OCI-LY7 (cell line): ENCODE data around the gene DIP2C. TPM values are rescaled to one million over a fixed set of nuclear protein-coding genes. Genes with fewer than 3 reads are reported as not detected.

Experiments
- BruUV-seq: library from RNA; stranded (reverse); fragments of 400-500 nt; replicated peaks from 2 replicates; lab custom pipeline; 2021; lab: Mats Ljungman, UMichigan
- CTCF ChIA-PET: fragments of 300-600 bp; sonication (Branson Sonifier 250); formaldehyde crosslinking; loops from one replicate; lab custom pipeline; 2022; ENCODE audit warnings: antibody characterized with exemption; ENCODE audit not compliant: unreplicated experiment; lab: Charles Lee
- POLR2A ChIA-PET: fragments of 300-600 bp; sonication (Branson Sonifier 250); formaldehyde crosslinking; loops from one replicate; lab custom pipeline; 2022; ENCODE audit warnings: antibody characterized with exemption; lab: Charles Lee
- DNase-seq: peaks from one replicate; pipeline ENCODE4 v3.0.0-alpha.2; 2015; ENCODE audit warnings: low spot score
- H2AFZ ChIP-seq: fragments of 200-600 bp; sonication (generic), shearing (Covaris generic); 2 replicates; pipeline ENCODE4 v1.6.1; 2014; ENCODE audit warnings: mild to moderate bottlenecking, antibody characterized with exemption, low read length, moderate library complexity
- H3K27ac ChIP-seq: fragments of 200-600 bp; sonication (generic); 2 replicates; pipeline ENCODE4 v1.5.1; 2014; ENCODE audit warnings: mixed run types, low read depth, mild to moderate bottlenecking, moderate library complexity, low read length, inconsistent platforms; ENCODE audit not compliant: poor library complexity, severe bottlenecking
- H3K36me3 ChIP-seq: fragments of 200-600 bp; sonication (generic); 2 replicates; pipeline ENCODE4 v1.6.1; 2014; ENCODE audit warnings: mild to moderate bottlenecking, antibody characterized with exemption, low read length, moderate library complexity, mixed read lengths; ENCODE audit not compliant: insufficient read depth
- H3K4me1 ChIP-seq: fragments of 200-600 bp; sonication (generic); 2 replicates; pipeline ENCODE4 v1.5.1; 2014; ENCODE audit warnings: mild to moderate bottlenecking, low read length; ENCODE audit not compliant: insufficient read depth, poor library complexity, severe bottlenecking
- H3K4me2 ChIP-seq: fragments of 200-600 bp; sonication (generic); 2 replicates; pipeline ENCODE4 v1.6.1; 2014; ENCODE audit warnings: mild to moderate bottlenecking, low read length
- H3K4me3 ChIP-seq: fragments of 200-600 bp; sonication (generic); 2 replicates; pipeline ENCODE4 v1.5.1; 2014; ENCODE audit warnings: mild to moderate bottlenecking, low read depth, low read length; ENCODE audit not compliant: poor library complexity, severe bottlenecking
- H3K79me2 ChIP-seq: fragments of 200-600 bp; sonication (generic); 2 replicates; pipeline ENCODE4 v1.6.1; 2016; ENCODE audit warnings: low read depth, mild to moderate bottlenecking, low read length, moderate library complexity, mixed read lengths; ENCODE audit not compliant: insufficient read depth
- H3K9me2 ChIP-seq: fragments of 200-600 bp; sonication (generic); 2 replicates; pipeline ENCODE4 v1.6.1; 2016; ENCODE audit warnings: mild to moderate bottlenecking, low read length, mixed read lengths; ENCODE audit not compliant: insufficient read depth
- H3K9me3 ChIP-seq: fragments of 200-600 bp; sonication (generic); 2 replicates; pipeline ENCODE4 v1.6.1; 2014; ENCODE audit warnings: mild to moderate bottlenecking, mixed run types, low read length, mixed read lengths
- H4K20me1 ChIP-seq: fragments of 200-600 bp; sonication (generic); 2 replicates; pipeline ENCODE4 v1.6.1; 2014; ENCODE audit warnings: mild to moderate bottlenecking, antibody characterized with exemption, low read length, moderate library complexity, mixed read lengths; ENCODE audit not compliant: insufficient read depth
- CTCF ChIP-seq: fragments of 200-600 bp; sonication (generic); conservative IDR thresholded peaks from 2 replicates; pipeline ENCODE4 v1.5.1; 2014; ENCODE audit warnings: mild to moderate bottlenecking, antibody characterized with exemption, low read length, moderate library complexity, mixed read lengths
- EZH2phosphoT487 ChIP-seq: fragments of 200-600 bp; sonication (generic); IDR thresholded peaks from 2 replicates; pipeline ENCODE4 v1.6.1; 2018; ENCODE audit warnings: low read depth, borderline replicate concordance, mild to moderate bottlenecking, mixed run types, antibody characterized with exemption, low read length, moderate library complexity, mixed read lengths
- intact Hi-C: fragments of 100-400 bp; cut with micrococcal nuclease; formaldehyde crosslinking; loops from one replicate; pipeline ENCODE4 v1.10.0; 2022; ENCODE audit not compliant: unreplicated experiment
- total RNA-seq, 2 experiments: library from RNA; depleted of rRNA in 1 of 2; stranded (reverse); fragments of >200 nt in 1 of 2; shearing (Covaris generic) in 1 of 2; gene quantifications; 2 replicates each; pipeline ENCODE4 v1.2.3, GENCODE V29; 2014 to 2022

Gene DIP2C
- total RNA-seq, 2 experiments from 2014 or later = 10.9 to 29.5 TPM

GRCh38 chr10:536935-537334 is 152.5 kb downstream of the DIP2C start:
- H3K36me3 ChIP-seq = no peaks in the 10 kb centered on the region
- ChIA-PET POLR2A (no interaction called here), CTCF (interaction anchor here (1.4 kb wide), 1 partner anchor 8 kb away, joined by 3 read pairs; no protein-coding TSS in a partner anchor)
- H3K27ac ChIP-seq = no peak overlapping the region
- no peaks in the 10 kb centered on the region for H3K9me2 ChIP-seq
- no peak overlapping the region for H3K4me3 ChIP-seq
- H3K9me3 ChIP-seq = no peaks in the 10 kb centered on the region
- no peak for TF ChIP-seq CTCF
- TF ChIP-seq EZH2phosphoT487 = no peak
- no TSS peak for BruUV-seq
- no peak for DNase-seq
- H3K79me2 ChIP-seq = no peaks in the 10 kb centered on the region
- H3K4me2 ChIP-seq = no peak overlapping the region
- H4K20me1 ChIP-seq = no peaks in the 10 kb centered on the region
- intact Hi-C loops = loop anchor here (10.0 kb wide), 1 partner anchor 142 kb away; no protein-coding TSS in a partner anchor
- H3K4me1 ChIP-seq = peaks cover 43% of the 10 kb centered on the region
- no peak overlapping the region for H2AFZ ChIP-seq

GRCh38 chr10:536371-536925 is 153.0 kb downstream of the DIP2C start:
- Histone ChIP-seq H2AFZ (no peak overlapping the region), H4K20me1 (no peaks in the 10 kb centered on the region), H3K79me2 (no peaks in the 10 kb centered on the region), H3K9me3 (no peaks in the 10 kb centered on the region), H3K4me3 (no peak overlapping the region), H3K4me1 (peaks cover 38% of the 10 kb centered on the region), H3K36me3 (no peaks in the 10 kb centered on the region), H3K4me2 (no peak overlapping the region), H3K27ac (no peak overlapping the region), H3K9me2 (no peaks in the 10 kb centered on the region)
- POLR2A ChIA-PET = interaction anchor here (1.2 kb wide), 1 partner anchor 11 kb away, joined by 3 read pairs; no protein-coding TSS in a partner anchor
- no TSS peak for BruUV-seq
- TF ChIP-seq EZH2phosphoT487 = no peak
- no peak for TF ChIP-seq CTCF
- no peak for DNase-seq
- CTCF ChIA-PET = no interaction called here
- intact Hi-C loops = loop anchor here (10.0 kb wide), 1 partner anchor 142 kb away; no protein-coding TSS in a partner anchor

GRCh38 chr10:535952-536351 is 153.5 kb downstream of the DIP2C start:
- no peaks in the 10 kb centered on the region for H3K36me3 ChIP-seq
- CTCF ChIA-PET = no interaction called here

More at GRCh38 chr10:535952-536351, 153.5 kb downstream of the DIP2C start:
- BruUV-seq = no TSS peak
- H4K20me1 ChIP-seq = no peaks in the 10 kb centered on the region
- no peaks in the 10 kb centered on the region for H3K79me2 ChIP-seq
- H2AFZ ChIP-seq = no peak overlapping the region
- H3K4me1 ChIP-seq = peaks cover 33% of the 10 kb centered on the region
- H3K4me2 ChIP-seq = peak overlapping the region; percentile 45; the same call in 1 of the 2 replicates
- H3K9me2 ChIP-seq = no peaks in the 10 kb centered on the region
- no peak overlapping the region for H3K4me3 ChIP-seq
- POLR2A ChIA-PET = interaction anchor here (0.6 to 1.6 kb wide), 4 partner anchors 11 to 169 kb away, joined by 3 to 7 read pairs (median 3); no protein-coding TSS in a partner anchor
- DNase-seq = no peak
- no peaks in the 10 kb centered on the region for H3K9me3 ChIP-seq
- TF ChIP-seq CTCF = no peak
- H3K27ac ChIP-seq = no peak overlapping the region
- intact Hi-C loops = loop anchor here (10.0 kb wide), 1 partner anchor 141 kb away; no protein-coding TSS in a partner anchor
